H1 (cell line): ENCODE data around the gene CACNB4. TPM values are rescaled to one million over a fixed set of nuclear protein-coding genes. Genes with fewer than 3 reads are reported as not detected.

Experiments
- CHD7 ChIP-seq: fragments of 300-600 bp; sonication (generic); IDR thresholded peaks from 2 replicates; pipeline ENCODE4 v1.7.1; 2012; ENCODE audit warnings: low read length, moderate library complexity, mild to moderate bottlenecking, inconsistent platforms; ENCODE audit not compliant: insufficient replicate concordance
- polyA plus RNA-seq, 7 experiments: library from polyadenylated mRNA; depleted of rRNA in 3 of 7; stranded (reverse) in 5 of 7; unstranded in 2 of 7; fragments of >200 nt in 5 of 7; fragments of 200-250 nt in 2 of 7; gene quantifications; 1 replicate in 5 of 7; 2 replicates in 1 of 7; 4 replicates in 1 of 7; pipeline versions ENCODE4 v1.2.1 to v1.2.3, GENCODE V29; 2011 to 2013; ENCODE audit warnings: missing spikeins in 2 of 7, mixed read lengths in 2 of 7
- total RNA-seq: library from RNA; stranded (reverse); fragmentation: NEBNext Ultra II Directional; extraction: Animal tissue kit (Norgen Biotek cat#: 25700); gene quantifications from 2 replicates; pipeline ENCODE4 v1.2.1, GENCODE V29; 2021

The CACNB4 gene
- total and polyA plus RNA-seq, 2 of the 8 experiments (the other 6 are each of a cell fraction or from before 2014, with no cell fraction given) = 2.0 to 4.0 TPM

- no peak for TF ChIP-seq CHD7
- TF ChIP-seq, all 59 proteins: peak for 0
Observed at GRCh38 chr2:152005607-152006006, 93.2 kb downstream of the CACNB4 start (continued).
